ENCODE measurements around the gene CPA4.
"Not testable (repeated sequence)": the region's sequence is repeated elsewhere in the genome, so short reads cannot be mapped to it uniquely, and the experiment has no call there.

CPA4 gene

DNA sequence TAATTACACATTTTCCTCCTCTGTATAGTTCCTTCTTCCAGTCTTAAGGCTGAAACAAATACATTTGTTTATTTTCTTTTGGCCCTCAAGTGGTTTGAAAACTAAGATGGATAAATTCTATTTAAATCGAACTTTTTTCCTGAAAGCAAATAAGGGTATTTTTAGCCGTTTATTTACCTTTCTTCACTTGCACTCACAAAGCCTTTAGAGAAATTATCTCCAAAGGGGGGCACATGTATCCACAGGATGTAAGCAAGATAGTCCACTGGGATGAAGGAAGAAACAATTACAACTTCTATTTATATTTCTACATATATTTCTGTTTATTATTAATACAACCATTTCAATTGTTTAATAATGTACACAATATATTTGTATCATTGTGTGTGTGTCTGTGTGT lies 10.2 kb downstream of the CPA4 start:
- no peak for DNase-seq (ENCODE audit: low spot score)

DNA sequence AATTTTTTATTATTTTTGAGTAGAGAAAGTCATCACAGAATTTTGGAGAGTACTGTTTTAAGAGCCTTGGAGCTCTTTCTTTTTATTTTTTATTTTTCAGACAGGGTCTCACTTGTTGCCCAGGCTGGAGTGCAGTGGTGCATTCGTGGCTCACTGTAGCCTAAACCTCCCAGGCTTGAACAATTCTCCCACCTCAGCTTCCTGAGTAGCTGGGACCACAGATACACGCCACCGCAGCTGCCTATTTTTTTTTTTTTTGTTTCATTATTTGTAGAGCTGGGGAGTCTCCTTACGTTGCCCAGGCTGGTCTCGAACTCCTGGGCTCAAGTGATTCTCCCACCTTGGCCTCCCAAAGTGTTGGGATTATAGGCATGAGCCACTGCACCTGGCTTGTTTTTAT lies 10.6 kb downstream of the CPA4 start:
- no peak for DNase-seq (ENCODE audit: low spot score)

DNA sequence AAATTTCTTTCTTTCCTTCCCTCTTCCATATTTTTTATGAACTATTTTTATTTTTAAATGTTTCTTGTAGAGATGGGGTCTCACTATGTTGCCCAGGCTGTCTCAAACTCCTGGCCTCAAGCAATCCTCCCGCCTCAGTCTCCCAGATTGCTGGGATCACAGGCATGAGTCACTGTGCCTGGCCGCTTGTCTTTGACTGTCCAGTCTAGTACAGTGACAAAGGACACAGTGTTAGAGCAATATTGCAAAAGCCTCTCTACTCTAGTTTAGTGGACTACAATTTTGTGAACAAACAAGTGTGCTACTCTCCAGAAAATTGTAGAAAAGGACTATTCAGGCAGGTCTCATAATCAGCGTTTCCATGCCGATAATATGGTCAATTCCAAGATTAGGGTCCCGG lies 11.0 kb downstream of the CPA4 start:
- DNase-seq (ENCODE audit: low spot score) = no peak

DNA sequence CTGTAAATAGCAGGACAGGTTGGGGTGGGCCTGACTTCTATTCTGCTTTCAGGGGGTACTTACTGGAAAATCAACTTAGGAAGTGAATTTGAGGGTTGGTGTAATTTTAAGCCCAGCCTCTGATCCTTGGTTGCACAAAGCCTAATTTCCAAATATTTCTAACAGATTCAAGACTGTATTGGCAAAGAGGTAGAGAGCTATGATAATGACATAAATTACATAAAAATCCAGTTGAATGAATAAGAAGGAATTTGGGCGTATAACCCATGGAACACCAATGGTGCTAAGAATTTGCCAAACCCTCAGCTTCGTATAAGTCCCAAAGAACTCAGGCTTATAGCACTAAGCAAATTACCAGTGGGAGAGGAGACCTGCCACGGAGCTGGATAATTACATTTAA lies 11.9 kb downstream of the CPA4 start:
- DNase-seq (ENCODE audit: low spot score) = peak; percentile 20

DNA sequence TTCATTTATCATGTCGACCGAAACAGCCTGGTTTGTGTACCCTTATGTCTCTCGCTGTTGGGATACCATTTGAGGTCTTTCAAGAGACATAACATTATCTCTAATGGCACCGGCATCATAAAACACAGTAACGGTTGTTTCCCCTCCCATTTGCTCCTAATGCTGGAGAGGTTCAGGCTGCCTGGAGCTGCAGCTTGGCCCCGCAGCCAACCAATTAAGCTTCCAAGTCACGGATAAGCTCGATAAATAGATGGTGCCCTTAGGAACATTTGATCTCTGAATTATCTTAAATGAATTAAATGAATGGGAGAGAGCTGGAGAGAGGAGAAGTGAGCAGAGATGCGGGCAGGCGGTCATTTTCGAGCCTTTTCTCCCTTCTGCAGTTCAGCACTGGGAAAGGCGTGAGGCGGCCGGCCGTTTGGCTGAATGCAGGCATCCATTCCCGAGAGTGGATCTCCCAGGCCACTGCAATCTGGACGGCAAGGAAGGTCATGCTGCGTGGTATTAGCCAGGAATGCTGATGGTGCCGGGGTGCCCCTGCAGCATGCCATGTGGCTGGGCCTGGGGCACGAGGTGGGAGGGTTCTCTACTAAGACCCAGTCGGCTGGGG lies 12.6 kb downstream of the CPA4 start:
- no peak for DNase-seq (ENCODE audit: low spot score)

DNA sequence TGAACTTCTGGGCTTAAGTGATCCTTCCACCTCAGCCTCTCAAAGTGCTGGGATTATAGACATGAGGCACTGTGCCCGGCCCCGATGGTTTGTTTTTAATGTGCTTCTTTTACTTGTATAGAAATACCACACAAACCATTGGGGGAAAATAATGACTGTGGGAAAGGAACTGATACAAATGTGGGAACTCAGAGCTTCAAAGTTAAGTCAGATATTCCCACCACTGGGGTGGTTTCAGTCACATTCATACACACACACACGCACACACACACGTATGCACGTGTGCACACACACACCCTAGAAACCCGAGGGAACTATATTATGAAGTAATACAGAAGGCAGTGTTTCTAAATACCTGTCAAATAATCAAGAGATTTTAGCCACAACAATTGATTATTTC lies 17.0 kb downstream of the CPA4 start:
- no peak for DNase-seq (ENCODE audit: low spot score)

DNA sequence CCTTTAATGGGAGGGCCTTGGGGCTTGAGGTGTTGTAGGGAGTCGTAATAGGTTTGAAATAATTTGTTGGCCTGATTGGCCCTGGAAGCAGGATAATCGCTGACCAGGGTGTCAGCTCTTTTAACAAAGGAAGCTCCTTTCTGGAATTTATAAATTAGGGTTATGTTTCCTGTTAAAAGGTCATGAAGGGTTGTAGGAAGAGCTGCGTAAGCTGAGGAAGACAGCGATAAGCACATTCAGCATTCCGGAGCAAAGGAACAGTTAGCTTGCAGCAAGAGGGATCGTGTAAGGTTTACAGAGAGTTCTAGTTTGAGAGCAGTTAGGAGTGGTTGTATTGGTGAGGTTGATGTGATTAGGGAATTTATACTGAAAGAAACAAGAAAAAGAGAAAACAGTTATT lies 21.3 kb downstream of the CPA4 start:
- DNase-seq (ENCODE audit: low spot score) = no peak

DNA sequence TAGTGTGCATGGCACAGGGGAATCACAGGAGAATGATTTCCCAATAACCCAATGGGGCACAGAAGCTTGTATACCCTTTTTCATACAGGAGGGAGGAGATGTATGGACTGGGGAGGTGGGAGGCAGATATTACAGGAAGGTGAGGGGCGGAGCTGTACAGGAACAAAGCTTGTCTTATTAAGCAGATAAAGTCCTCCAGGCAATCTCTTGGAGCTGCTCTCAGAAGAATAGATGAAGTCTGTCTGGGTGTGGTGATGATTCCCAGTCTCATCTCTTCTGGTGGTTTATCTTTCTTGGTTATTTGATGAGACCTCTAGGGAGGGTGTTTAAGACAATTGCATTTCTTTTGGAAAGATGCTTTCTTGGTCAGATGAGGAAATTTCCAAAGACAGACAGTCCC lies 26.6 kb downstream of the CPA4 start:
- no peak for DNase-seq (ENCODE audit: low spot score)

DNA sequence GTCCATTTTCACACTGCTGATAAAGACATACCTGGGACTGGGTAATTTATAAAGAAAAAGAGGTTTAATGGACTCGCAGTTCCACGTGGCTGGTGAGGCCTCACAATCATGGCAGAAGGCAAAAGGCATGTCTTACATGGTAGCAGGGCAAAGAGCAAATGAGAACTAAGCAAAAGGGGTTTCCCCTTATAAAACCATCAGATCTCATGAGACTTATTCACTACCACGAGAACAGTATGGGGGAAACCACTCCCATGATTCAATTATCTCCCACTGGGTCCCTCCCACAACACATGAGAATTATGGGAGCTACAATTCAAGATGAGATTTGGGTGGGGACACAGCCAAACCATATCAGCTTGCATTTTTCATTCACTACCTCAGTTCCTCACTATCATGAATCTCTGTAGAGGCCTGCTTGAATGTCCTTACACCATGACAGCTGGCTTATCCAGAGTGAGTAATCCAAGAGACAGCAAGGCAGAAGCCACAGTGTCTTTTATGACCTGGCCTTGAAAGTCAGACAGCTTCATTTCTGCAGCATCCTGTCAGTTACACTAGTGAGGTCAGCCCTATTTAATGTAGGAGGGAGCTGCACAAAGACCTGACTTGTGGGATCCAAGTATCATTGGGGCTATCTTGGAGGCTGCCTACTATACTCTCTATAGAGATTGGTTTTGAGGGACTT lies 28.7 kb downstream of the CPA4 start:
- not testable (repeated sequence) for DNase-seq (ENCODE audit: low spot score)

DNA sequence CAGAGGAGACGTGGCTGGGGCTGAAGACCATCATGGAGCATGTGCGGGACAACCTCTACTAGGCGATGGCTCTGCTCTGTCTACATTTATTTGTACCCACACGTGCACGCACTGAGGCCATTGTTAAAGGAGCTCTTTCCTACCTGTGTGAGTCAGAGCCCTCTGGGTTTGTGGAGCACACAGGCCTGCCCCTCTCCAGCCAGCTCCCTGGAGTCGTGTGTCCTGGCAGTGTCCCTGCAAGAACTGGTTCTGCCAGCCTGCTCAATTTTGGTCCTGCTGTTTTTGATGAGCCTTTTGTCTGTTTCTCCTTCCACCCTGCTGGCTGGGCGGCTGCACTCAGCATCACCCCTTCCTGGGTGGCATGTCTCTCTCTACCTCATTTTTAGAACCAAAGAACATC lies 29.7 kb downstream of the CPA4 start:
- DNase-seq (ENCODE audit: low spot score) = no peak

DNA sequence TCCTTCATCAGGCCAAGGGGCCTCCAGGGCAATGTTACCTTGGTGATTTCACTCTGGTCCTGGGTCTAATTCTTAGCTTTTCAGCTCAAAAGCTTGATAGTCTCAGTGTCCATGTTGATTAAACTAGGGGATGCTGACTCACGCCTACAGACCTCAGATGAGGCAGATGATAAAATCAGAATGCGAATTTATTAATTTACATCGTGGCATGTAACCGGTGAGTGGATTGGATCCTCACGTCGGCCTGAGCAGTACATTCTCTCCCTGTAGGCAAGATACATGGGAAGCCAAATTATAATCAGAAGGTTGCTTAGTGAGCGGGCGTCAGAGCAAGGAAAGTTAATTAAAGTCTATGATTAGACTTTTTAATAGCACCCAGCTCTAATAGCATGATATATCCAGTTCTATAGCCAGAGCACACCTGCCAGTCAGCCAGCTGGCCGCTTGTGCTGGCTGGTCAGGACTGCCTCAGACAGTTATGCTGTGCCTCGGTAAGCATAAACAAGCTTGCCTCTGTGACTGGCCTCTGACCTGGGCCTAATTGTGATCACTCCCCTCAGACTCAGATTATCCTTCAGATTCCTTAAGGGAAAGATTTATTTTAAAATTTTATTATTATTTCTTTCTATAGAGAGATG lies 31.5 kb downstream of the CPA4 start:
- DNase-seq (ENCODE audit: low spot score) = no peak

DNA sequence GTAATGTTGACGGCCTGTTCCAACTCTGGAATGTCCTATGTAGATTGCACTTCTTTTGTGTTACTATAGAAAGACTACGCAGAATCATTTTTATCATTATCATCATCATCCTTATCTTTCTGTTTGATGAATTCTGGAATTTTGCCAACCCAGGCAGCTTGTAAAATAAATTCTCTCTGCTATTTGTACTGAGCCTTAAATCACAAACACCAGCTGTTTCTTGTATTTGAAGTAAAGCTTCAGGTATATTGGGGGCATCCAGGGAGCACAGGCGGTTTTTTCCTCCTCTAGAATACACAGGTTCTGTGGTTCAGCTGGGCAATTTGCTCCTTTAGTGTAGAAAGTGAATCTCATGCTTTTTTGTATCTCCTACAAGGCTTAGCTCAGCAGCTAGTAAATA lies 36.7 kb downstream of the CPA4 start:
- no peak for DNase-seq (ENCODE audit: low spot score)

DNA sequence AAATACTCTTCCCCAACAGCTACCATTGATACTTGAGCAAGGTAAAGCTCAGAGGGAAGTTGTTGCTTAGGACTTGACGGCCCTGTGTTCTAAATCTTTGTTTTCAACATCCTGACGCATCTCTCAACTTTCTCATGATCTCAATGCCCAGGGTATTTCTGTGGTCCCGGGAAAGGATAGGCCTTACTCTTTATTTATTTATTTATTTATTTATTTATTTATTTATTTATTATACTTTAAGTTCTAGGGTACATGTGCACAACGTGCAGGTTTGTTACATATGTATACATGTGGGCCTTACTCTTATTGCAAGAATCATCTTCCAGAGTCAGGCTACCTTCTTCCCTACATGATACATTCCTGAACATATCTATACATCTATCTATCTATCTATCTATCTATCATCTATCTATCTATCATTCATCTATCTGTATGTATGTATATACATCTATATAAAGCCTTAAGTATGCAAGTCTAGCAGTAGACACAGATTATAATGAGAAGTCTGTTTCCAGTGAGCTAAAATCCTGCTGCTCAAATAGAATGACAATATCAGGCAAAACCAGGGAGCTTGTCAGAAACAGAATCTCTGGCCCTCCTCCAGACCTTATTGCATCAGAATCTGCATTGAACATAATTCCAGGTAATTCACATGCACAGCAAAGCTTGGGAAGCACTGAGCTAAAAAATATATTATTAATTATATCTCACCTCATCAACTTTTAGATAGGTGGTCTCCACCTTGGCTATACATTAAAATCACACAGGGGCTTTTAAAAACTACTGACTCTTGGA lies 39.5 kb downstream of the CPA4 start:
- DNase-seq (ENCODE audit: low spot score) = no peak

DNA sequence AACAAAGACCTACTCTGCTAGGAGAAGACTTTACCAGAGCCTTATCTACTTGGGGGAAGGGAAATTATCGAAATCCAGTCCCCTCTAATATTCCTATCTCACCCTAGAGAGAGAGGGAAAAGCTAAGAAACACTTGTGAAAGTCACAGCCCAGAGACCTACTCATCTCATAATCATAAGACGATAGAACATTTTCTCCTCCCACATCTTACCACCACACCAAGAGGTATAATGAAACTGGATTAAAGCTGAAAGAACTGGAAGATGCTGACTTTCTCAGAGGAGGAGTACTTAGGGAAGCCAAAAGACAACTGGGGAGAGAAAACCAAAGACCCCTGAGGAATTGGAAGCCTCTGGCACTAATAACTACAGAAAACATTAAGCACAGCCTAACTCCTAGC lies 40.9 kb downstream of the CPA4 start:
- DNase-seq (ENCODE audit: low spot score) = no peak

DNA sequence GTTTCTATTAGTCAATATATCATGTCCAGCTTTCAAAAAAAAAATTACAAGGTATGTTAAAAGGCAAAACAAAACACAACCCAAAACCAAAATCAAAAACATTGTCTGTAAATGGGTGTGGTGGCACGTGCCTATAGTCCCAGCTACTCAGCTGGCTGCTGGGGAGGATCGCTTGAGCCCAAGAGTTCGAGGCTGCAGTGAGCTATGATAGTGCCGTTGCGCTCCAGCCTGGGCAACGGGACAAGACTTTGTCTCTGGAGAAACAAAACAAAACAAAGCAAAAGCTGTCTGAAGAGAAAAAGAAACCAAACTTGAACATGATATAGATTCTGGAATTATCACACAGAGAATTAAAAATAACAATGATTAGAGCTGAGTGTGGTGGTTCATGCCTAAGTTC lies 41.3 kb downstream of the CPA4 start:
- no peak for DNase-seq (ENCODE audit: low spot score)

DNA sequence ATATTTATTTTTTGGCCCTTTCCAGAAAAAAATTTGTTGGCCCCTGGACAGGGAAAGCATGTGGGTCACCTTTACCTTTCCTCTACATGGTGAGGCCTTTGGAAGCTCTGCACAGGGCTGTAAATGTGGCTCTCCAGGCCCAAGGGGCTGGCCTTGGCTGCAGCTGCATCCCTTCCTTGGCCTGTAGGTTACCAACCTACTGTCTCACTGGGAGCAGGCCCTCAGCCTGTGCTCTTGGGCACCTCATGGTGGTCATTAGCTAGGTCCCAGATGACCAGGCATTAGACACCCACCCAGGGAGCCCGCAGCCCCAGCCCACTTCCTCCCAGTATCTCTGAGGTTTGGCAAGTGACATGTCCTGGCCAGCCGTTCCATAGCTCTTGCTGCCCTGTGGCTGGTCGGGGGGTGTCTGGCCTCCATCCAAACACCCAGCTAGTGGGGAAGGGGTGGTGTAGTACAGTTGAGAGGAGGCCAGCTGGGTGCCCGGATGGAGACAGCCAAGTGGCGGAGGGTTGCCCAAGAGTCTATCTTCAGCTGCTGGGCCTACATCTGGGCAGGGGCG lies 44.5 kb downstream of the CPA4 start:
- DNase-seq (ENCODE audit: low spot score) = no peak

DNA sequence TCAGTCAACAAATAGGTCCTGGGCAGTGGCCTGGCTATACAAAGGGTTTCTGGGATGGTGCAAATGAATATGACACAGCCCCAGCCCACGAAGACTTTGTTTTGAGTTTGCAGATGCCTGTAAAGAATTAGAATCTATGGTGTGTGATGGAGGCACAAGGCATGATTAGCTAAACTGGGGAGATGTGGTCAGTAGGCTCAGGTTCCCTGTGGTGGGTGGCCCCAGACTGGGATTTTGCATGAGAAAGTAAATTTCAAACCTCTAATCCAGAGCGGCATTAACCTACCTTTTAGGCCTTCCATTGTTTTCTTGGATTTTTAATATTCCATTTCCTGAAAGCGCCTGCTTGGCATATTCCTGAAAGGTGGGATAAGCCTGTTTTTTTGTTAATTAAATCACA lies 45.3 kb downstream of the CPA4 start:
- no peak for DNase-seq (ENCODE audit: low spot score)

DNA sequence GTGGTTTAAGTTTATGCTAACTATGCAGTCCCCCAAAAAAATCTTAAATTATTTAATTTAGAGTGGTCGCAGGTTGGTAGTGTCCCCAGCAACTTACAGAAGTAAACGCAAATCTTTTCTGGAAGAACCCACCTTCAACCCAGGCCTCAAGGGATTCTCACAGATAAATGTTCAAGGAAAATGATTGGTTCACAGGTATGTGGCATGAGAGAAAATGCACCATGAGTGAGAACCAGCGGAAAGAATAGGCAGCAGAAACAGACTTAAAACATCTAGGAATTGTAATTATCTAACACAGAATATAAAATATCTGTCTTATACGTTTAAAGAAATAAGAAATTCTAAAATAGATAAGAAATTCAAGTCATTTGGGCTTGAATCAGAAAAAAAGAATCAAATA lies 48.9 kb downstream of the CPA4 start:
- no peak for DNase-seq (ENCODE audit: low spot score)

DNA sequence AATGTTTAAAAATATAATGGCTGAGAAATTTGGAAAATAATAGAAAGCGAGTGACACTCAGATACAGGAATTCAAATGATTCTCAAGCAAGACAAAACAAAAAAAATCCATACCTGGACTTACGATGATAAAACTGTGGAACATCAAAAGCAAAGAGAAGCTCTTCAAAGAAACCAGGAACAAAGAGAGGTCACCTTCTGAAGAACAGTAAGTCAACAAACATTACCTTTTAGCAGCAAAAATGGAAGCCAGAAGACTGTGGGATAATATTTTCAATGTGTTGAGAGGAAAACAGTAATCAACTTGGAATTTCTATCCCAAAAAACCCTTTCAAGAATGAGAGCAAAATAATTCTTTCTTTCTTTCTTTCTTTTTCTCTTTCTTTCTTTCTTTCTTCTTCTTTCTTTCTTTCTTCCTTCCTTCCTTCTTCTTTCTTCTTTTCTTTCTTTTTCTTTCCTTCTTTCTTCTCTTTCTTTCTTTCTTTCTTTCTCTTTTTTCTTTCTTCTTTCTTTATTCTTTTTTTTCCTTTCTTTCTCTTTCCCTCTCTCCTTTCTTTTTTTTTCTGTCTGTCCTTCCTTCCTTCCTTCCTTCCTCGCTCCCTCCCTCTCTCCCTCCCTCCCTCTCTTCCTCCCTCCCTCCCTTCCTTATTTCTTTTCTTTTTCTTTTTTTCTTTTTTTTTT lies 49.9 kb downstream of the CPA4 start:
- no peak for DNase-seq (ENCODE audit: low spot score)

DNA sequence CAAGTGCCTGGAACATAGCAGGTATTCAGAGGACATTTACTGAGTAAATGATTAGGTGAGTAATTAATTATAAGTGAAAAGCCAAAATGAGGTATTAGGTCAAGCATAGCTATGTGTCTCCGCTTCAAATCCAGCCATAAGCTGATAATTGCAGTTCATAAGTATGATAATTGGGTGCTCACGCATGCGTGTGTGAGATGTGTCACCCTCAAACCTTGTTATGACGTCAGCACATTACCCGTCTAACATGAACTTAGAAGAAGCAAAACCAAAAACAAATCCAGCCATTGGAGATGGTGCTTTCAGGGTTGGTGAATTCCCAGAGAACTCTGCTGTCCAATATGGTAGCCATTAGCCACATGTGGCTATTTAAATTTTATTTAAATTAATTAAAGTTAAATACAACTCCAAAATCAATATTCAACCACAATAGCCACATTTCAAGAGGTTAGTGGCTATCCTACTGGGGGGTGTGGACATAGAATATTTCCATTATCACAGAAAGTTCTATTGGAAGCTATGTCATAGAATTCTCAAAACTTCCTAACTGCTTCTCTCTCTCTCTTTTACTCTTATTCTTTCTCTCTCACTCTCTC lies 51.4 kb downstream of the CPA4 start, which contains the start of gene CPA5:
Gene CPA5 (plus strand): TSS at position 546 of the 596 bp plus-strand sequence. CDS start 1,670 bp downstream, outside the sequence.
- DNase-seq (ENCODE audit: low spot score) = no peak

DNA sequence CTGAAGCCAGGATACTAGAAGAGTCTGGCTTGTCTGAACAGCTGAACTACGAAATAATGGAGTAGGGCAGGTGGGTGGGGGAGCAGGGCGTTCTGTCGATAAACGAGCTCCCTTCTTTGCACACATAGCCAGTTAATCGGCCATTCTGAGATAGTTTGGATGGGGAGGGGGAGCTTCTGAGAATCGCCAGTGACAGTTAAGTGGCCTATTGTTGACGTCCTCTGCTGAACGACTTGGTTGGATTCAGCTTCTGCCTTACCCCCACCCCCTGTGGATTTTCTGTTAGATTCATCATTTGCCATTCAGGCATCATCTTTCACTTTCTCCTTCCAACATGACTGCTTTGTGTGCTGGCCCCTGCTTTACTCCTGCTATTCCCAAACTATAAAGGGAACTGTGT lies 52.2 kb downstream of the CPA4 start:
- DNase-seq (ENCODE audit: low spot score) = no peak

DNA sequence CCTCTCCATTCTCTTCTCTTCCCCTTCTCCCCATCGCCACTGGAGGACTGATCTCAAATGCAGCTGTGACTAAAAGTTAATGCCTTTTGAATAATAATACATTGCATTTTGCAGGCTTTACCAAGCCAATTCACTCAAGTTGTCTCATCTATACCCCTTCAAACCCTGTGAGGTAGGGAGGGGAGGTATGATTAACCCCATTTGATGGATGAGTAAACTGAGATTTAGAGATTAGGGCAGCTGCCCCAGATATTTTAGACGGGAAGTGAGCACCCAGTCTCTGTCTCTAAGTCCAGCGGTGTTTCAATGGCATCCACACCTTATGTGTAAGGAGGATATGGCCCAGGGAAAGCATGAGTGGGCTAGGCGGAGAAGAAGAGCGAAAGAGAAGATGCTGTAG lies 52.8 kb downstream of the CPA4 start:
- DNase-seq (ENCODE audit: low spot score) = no peak
